GM19099 (cell line): ENCODE data around the gene PRKAG1.

Experiments used
- POLR2A ChIP-seq: IDR thresholded peaks from 3 replicates; pipeline ENCODE4 v1.6.1; 2011; ENCODE audit warnings: low read depth; ENCODE audit not compliant: insufficient read length; ENCODE audit errors: extremely low read depth

The PRKAG1 gene

GRCh38 chr12:48978291-48978740, 40.3 kb downstream of the PRKAG1 start, which contains the start of gene WNT1:
WNT1 (plus strand) TSS chr12:48978322; CDS start chr12:48978651, 329 bp downstream.
- no peak for TF ChIP-seq POLR2A

- TF ChIP-seq POLR2A = no peak
Measured at GRCh38 chr12:48977290-48978281, 41.0 kb downstream of the PRKAG1 start.

- TF ChIP-seq POLR2A = no peak
Measured at GRCh38 chr12:48973941-48974673, 44.5 kb downstream of the PRKAG1 start.

- TF ChIP-seq POLR2A = no peak
Measured at GRCh38 chr12:48973531-48973930, 45.0 kb downstream of the PRKAG1 start.

- no peak for TF ChIP-seq POLR2A
Measured at GRCh38 chr12:48972952-48973483, 45.6 kb downstream of the PRKAG1 start.

- no peak for TF ChIP-seq POLR2A
Measured at GRCh38 chr12:48972213-48972951, 46.2 kb downstream of the PRKAG1 start.

- no peak for TF ChIP-seq POLR2A
Measured at GRCh38 chr12:48970702-48971334, 47.8 kb downstream of the PRKAG1 start.

- TF ChIP-seq POLR2A = no peak
Measured at GRCh38 chr12:48969833-48970701, 48.5 kb downstream of the PRKAG1 start.

GRCh38 chr12:48969160-48969771, 49.3 kb downstream of the PRKAG1 start:
- TF ChIP-seq POLR2A = no peak

- TF ChIP-seq POLR2A = no peak
Measured at GRCh38 chr12:48968467-48968866, 50.1 kb downstream of the PRKAG1 start.

GRCh38 chr12:48967991-48968390, 50.6 kb downstream of the PRKAG1 start:
- no peak for TF ChIP-seq POLR2A

GRCh38 chr12:48966177-48966895, 52.2 kb downstream of the PRKAG1 start:
- TF ChIP-seq POLR2A = no peak

- TF ChIP-seq POLR2A = no peak
Measured at GRCh38 chr12:48965298-48965838, 53.2 kb downstream of the PRKAG1 start.
